HG02938 (cell line): ENCODE measurements around the gene EFL1.
"Not testable (repeated sequence)": the region's sequence is repeated elsewhere in the genome, so short reads cannot be mapped to it uniquely, and the experiment has no call there.

ENCODE experiments used
- ATAC-seq: cut with Tn5 transposase; IDR thresholded peaks from one replicate; pipeline ENCODE4 v1.9.1; 2021; ENCODE audit warnings: mild to moderate bottlenecking, moderate library complexity; ENCODE audit not compliant: unreplicated experiment

The EFL1 gene

GRCh38 chr15:82282386-82282785, 19.9 kb upstream of the EFL1 start:
- ATAC-seq, result not testable (repeated sequence)

GRCh38 chr15:82281276-82281675, 18.7 kb upstream of the EFL1 start:
- not testable (repeated sequence) for ATAC-seq

GRCh38 chr15:82275410-82275809, 12.9 kb upstream of the EFL1 start:
- ATAC-seq, result no peak

GRCh38 chr15:82272154-82272553, 9.6 kb upstream of the EFL1 start:
- no peak for ATAC-seq

- ATAC-seq, result not testable (repeated sequence)
Measured at GRCh38 chr15:82268454-82268853, 5.9 kb upstream of the EFL1 start.

GRCh38 chr15:82267137-82267536, 4.6 kb upstream of the EFL1 start:
- not testable (repeated sequence) for ATAC-seq

GRCh38 chr15:82263350-82263749, 816 bp upstream of the EFL1 start:
- no peak for ATAC-seq

- peak; percentile 24 for ATAC-seq
Measured at GRCh38 chr15:82261566-82262421, 740 bp downstream of the EFL1 start.

- ATAC-seq, result not testable (repeated sequence)
Measured at GRCh38 chr15:82248261-82248660, 14.3 kb downstream of the EFL1 start.

- not testable (repeated sequence) for ATAC-seq
Measured at GRCh38 chr15:82245956-82246355, 16.6 kb downstream of the EFL1 start.

GRCh38 chr15:82243644-82244043, 18.9 kb downstream of the EFL1 start:
- ATAC-seq, result not testable (repeated sequence)

- ATAC-seq, result not testable (repeated sequence)
Measured at GRCh38 chr15:82241836-82242499, 20.6 kb downstream of the EFL1 start.

- ATAC-seq, result no peak
Measured at GRCh38 chr15:82239685-82240391, 22.7 kb downstream of the EFL1 start.

GRCh38 chr15:82237944-82238534, 24.5 kb downstream of the EFL1 start:
- not testable (repeated sequence) for ATAC-seq

GRCh38 chr15:82231842-82232241, 30.7 kb downstream of the EFL1 start:
- no peak for ATAC-seq

- no peak for ATAC-seq
Measured at GRCh38 chr15:82231233-82231632, 31.3 kb downstream of the EFL1 start.

- no peak for ATAC-seq
Measured at GRCh38 chr15:82228750-82229149, 33.8 kb downstream of the EFL1 start.

GRCh38 chr15:82221535-82221934, 41.0 kb downstream of the EFL1 start:
- ATAC-seq, result not testable (repeated sequence)

GRCh38 chr15:82216092-82216491, 46.4 kb downstream of the EFL1 start:
- ATAC-seq, result not testable (repeated sequence)

GRCh38 chr15:82212201-82212600, 50.3 kb downstream of the EFL1 start:
- ATAC-seq, result not testable (repeated sequence)

GRCh38 chr15:82210066-82210597, 52.4 kb downstream of the EFL1 start:
- not testable (repeated sequence) for ATAC-seq
